GM19240 (cell line): ENCODE measurements around the gene SLC15A5.

Experiments used
- DNase-seq: peaks from one replicate; pipeline ENCODE4 v3.0.0; 2011; ENCODE audit warnings: low spot score; ENCODE audit not compliant: insufficient read length

Gene SLC15A5

GRCh38 chr12:16183541-16183940, 93.9 kb downstream of the SLC15A5 start:
- no peak for DNase-seq

- DNase-seq = no peak
Measured at GRCh38 chr12:16175840-16176239, 101.6 kb downstream of the SLC15A5 start.

GRCh38 chr12:16174282-16174681, 103.2 kb downstream of the SLC15A5 start:
- DNase-seq = no peak

GRCh38 chr12:16171348-16171747, 106.1 kb downstream of the SLC15A5 start:
- no peak for DNase-seq

- no peak for DNase-seq
Measured at GRCh38 chr12:16168078-16168477, 109.4 kb downstream of the SLC15A5 start.

GRCh38 chr12:16166563-16167470, 110.7 kb downstream of the SLC15A5 start:
- DNase-seq = no peak

GRCh38 chr12:16165506-16165905, 112.0 kb downstream of the SLC15A5 start:
- DNase-seq = no peak

- DNase-seq = no peak
Measured at GRCh38 chr12:16163901-16164300, 113.6 kb downstream of the SLC15A5 start.

- no peak for DNase-seq
Measured at GRCh38 chr12:16163146-16163545, 114.3 kb downstream of the SLC15A5 start.

GRCh38 chr12:16159571-16159970, 117.9 kb downstream of the SLC15A5 start:
- DNase-seq = no peak

- no peak for DNase-seq
Measured at GRCh38 chr12:16158050-16158449, 119.4 kb downstream of the SLC15A5 start.

- DNase-seq = no peak
Measured at GRCh38 chr12:16155938-16156337, 121.5 kb downstream of the SLC15A5 start.

- no peak for DNase-seq
Measured at GRCh38 chr12:16154990-16155389, 122.5 kb downstream of the SLC15A5 start.

- no peak for DNase-seq
Measured at GRCh38 chr12:16152885-16153673, 124.4 kb downstream of the SLC15A5 start.

GRCh38 chr12:16150276-16150675, 127.2 kb downstream of the SLC15A5 start:
- no peak for DNase-seq

- no peak for DNase-seq
Measured at GRCh38 chr12:16148938-16149337, 128.5 kb downstream of the SLC15A5 start.
